ENCODE results near the gene FCRL6. TPM values are rescaled to one million over a fixed set of nuclear protein-coding genes. Genes with fewer than 3 reads are reported as not detected.

The FCRL6 gene
- total and polyA plus RNA-seq, 7 donors = 0.20 to 0.39 (median 0.26) TPM; not detected in 3

GRCh38 chr1:159786465-159786864 is 15.7 kb upstream of the FCRL6 start:
- no peak overlapping the region for H3K4me3 ChIP-seq
- no peaks in the 10 kb centered on the region for H3K9me3 ChIP-seq
- intact Hi-C loops (cut with DNase I) = loop anchor here (10.0 kb wide), 2 partner anchors 238 to 572 kb away; no protein-coding TSS in a partner anchor
- ATAC-seq (no peak), DNase-seq (no peak)
- H3K27ac ChIP-seq = no peak overlapping the region
- TF ChIP-seq, protein P1, sequence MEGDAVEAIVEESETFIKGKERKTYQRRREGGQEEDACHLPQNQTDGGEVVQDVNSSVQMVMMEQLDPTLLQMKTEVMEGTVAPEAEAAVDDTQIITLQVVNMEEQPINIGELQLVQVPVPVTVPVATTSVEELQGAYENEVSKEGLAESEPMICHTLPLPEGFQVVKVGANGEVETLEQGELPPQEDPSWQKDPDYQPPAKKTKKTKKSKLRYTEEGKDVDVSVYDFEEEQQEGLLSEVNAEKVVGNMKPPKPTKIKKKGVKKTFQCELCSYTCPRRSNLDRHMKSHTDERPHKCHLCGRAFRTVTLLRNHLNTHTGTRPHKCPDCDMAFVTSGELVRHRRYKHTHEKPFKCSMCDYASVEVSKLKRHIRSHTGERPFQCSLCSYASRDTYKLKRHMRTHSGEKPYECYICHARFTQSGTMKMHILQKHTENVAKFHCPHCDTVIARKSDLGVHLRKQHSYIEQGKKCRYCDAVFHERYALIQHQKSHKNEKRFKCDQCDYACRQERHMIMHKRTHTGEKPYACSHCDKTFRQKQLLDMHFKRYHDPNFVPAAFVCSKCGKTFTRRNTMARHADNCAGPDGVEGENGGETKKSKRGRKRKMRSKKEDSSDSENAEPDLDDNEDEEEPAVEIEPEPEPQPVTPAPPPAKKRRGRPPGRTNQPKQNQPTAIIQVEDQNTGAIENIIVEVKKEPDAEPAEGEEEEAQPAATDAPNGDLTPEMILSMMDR (IDR thresholded peaks at IDR 0.05) = no peak
- peaks cover 0 to under 1% (median 0%) of the 10 kb centered on the region in 3 donors for H3K27me3 ChIP-seq (ENCODE audit: insufficient read depth in 3 of 3, low read length in 2 of 3)
- WGBS, 3 donors = 43 to 56% (median 46%) methylated on average over 3 of the region's 3 CpGs
- H3K4me1 ChIP-seq = no peaks in the 10 kb centered on the region
- H3K36me3 ChIP-seq (ENCODE audit: insufficient read depth in 1 of 2, low read depth in 1 of 2) = no peaks in the 10 kb centered on the region

- Histone ChIP-seq H3K27me3 (ENCODE audit: insufficient read depth in 3 of 3, low read length in 2 of 3) (peaks cover 0 to 5% (median 0%) of the 10 kb centered on the region in 3 donors), H3K36me3 (ENCODE audit: insufficient read depth in 1 of 2, low read depth in 1 of 2) (no peaks in the 10 kb centered on the region)
- WGBS, 3 donors = 57 to 62% (median 61%) methylated on average over 3 of the region's 3 CpGs
These were observed 15.2 kb upstream of the FCRL6 start for GRCh38 chr1:159786966-159787365.

DNA sequence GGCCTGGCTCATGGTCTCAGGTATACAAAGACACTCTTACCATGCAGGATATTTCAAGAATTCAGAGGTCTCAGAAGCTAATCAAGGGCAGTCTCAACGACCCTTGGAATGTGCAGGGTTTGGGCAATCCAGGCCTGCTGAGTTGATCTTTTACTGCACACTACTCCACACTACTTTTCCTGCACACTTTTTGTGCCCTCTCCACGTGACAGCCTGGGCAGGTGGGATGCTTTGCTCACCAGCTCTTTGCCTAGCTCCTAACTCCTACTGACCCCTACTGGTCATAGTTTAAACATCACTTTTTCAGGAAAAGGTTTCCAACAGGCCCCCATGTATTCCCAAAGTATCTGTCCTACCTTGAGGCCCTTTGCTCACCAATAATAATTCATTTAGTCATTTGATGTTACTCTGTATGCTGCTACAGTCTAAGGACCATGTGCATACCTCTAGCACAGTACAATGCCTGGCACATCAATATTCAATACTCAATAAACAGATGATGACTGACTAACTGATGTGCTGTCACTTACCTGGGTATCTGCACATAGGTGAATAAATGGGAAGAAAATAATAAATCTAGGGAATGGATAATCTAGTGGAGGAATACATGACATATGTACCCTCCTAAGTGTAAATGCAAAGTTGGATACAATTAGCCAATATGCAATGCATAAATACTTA is 11.8 kb upstream of the FCRL6 start:
- intact Hi-C loops (cut with DNase I) = no loop called here
- TF ChIP-seq, protein P1 (IDR thresholded peaks at IDR 0.05) = peak; percentile 51
- Histone ChIP-seq H3K36me3 (ENCODE audit: insufficient read depth in 1 of 2, low read depth in 1 of 2) (no peaks in the 10 kb centered on the region), H3K4me1 (no peaks in the 10 kb centered on the region), H3K27me3 (ENCODE audit: insufficient read depth in 3 of 3, low read length in 2 of 3) (peaks cover 0 to 30% (median 2%) of the 10 kb centered on the region in 3 donors), H3K27ac (no peak overlapping the region), H3K9me3 (no peaks in the 10 kb centered on the region), H3K4me3 (no peak overlapping the region)
- 5 to 8% (median 7%) methylated on average over 2 of the region's 2 CpGs for WGBS, 3 donors
- DNase-seq = no peak
- peak in 3 of 4 donors; percentile 37 to 64 (median 48) for ATAC-seq

More at GRCh38 chr1:159786966-159787365, 15.2 kb upstream of the FCRL6 start:
- H3K4me3 ChIP-seq = no peak overlapping the region
- DNase-seq (no peak), ATAC-seq (no peak)
- intact Hi-C loops (cut with DNase I) = loop anchor here (10.0 kb wide), 2 partner anchors 238 to 572 kb away; no protein-coding TSS in a partner anchor
- H3K9me3 ChIP-seq = no peaks in the 10 kb centered on the region
- TF ChIP-seq, protein P1 (IDR thresholded peaks at IDR 0.05) = no peak
- H3K27ac ChIP-seq = no peak overlapping the region
- no peaks in the 10 kb centered on the region for H3K4me1 ChIP-seq

- no peak for DNase-seq
- 54 to 67% (median 63%) methylated on average over 3 of the region's 3 CpGs for WGBS, 3 donors
These were observed 11.1 kb upstream of the FCRL6 start for GRCh38 chr1:159791031-159791430.

More at GRCh38 chr1:159791031-159791430, 11.1 kb upstream of the FCRL6 start:
- Histone ChIP-seq H3K27ac (no peak overlapping the region), H3K4me3 (no peak overlapping the region), H3K9me3 (no peaks in the 10 kb centered on the region), H3K27me3 (ENCODE audit: insufficient read depth in 3 of 3, low read length in 2 of 3) (peaks cover 0 to 36% (median 2%) of the 10 kb centered on the region in 3 donors), H3K4me1 (no peaks in the 10 kb centered on the region), H3K36me3 (ENCODE audit: insufficient read depth in 1 of 2, low read depth in 1 of 2) (no peaks in the 10 kb centered on the region)
- ATAC-seq = no peak
- intact Hi-C loops (cut with DNase I) = no loop called here
- TF ChIP-seq, protein P1 (IDR thresholded peaks at IDR 0.05) = no peak

Measured in psoas muscle (tissue), 8 donors.